HG02798 (cell line): ENCODE results near the gene CLIC6.

Experiments
- ATAC-seq: cut with Tn5 transposase; IDR thresholded peaks from one replicate; pipeline ENCODE4 v1.9.1; 2021; ENCODE audit warnings: mild to moderate bottlenecking; ENCODE audit not compliant: unreplicated experiment, poor library complexity

The CLIC6 gene

GRCh38 chr21:34690041-34690792 lies 21.4 kb downstream of the CLIC6 start:
- no peak for ATAC-seq

DNA sequence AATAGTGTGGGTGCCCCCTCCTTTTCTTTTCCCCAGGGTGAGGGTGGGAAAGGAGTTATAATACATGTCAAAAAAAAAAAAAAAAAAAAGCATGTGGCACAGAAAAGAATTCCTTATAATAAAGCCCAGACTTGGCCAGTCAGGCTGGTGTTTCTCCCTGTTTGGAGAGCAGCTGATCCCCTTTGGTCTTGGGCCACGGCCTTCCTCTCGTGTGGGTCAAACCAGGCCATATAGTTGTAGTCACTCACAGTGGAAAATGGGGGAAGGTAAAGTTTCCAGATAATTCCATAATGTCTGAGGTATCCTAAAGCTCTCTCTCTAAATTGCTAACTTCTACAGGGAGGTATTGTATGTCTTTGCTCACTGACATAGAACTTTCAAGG lies 22.0 kb downstream of the CLIC6 start:
- ATAC-seq, result no peak

DNA sequence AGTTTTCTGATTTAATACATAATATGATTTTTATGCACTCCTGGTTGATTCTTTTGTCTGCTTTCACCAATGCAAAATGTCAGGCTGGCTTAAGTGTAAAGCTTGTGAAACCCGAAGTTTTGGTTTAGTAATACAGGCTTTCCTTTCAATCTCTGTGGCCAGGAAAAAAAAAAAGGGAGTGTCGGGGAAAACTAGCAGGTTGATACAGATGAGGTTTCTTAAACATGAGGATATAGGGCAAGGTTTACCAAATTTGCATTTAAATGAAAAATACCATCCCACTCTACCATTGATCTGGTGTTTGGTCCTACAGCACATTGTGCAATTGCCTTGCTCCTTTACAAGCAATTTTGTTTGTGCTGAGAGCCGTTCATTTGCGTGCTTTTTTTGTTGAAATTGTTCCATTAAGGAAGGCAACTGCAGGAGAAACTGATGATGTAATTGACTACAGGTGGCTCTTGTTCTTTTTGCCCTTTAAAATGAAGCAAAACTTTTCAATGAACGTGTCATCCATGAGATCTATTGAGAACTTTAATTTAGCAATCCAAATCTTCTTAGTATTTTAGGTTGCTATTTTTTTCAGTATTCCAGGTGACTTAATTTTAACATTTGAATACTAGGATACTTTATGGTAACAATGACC lies 22.7 kb downstream of the CLIC6 start:
- ATAC-seq, result no peak

- no peak for ATAC-seq
These were observed 23.7 kb downstream of the CLIC6 start for GRCh38 chr21:34692458-34693020.

- no peak for ATAC-seq
These were observed 24.5 kb downstream of the CLIC6 start for GRCh38 chr21:34693192-34693810.

GRCh38 chr21:34695434-34695833 lies 26.6 kb downstream of the CLIC6 start:
- ATAC-seq, result peak; percentile 88

DNA sequence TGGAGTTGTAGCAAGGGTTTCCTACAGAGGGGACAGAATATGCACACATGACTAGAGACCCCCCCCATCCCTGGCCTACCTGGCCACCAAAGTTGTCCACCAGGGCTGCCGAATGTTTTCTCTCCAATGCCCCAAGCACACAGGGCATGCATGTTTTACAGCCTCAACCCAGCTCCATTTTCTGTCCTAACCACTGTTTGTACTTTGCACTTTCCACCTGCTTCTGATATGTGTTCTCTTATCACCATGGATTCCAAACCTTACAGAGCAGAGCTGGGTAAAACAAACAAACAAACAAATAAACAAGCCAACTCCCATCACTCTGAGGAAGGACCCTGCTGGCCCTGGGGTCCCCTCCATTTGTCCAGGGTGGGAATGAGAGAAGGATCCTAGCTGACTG lies 27.3 kb downstream of the CLIC6 start:
- no peak for ATAC-seq

DNA sequence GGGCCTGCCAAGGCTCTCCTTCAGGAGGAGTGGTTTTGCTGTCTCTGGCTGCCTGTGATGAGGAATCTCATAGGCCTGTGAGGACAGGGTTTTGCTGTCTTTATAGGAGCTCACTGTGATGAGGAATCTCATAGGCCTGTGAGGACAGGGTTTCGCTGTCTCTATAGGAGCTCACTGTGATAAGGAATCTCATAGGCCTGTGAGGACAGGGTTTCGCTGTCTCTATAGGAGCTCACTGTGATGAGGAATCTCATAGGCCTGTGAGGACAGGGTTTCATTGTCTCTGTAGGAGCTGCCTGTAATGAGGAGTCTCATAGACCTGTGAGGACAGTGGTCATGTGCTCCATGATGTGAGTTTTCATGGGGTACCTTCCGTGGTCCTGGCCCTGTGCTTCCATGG lies 29.0 kb downstream of the CLIC6 start:
- ATAC-seq, result no peak

- no peak for ATAC-seq
These were observed 29.6 kb downstream of the CLIC6 start for GRCh38 chr21:34698270-34699015.

DNA sequence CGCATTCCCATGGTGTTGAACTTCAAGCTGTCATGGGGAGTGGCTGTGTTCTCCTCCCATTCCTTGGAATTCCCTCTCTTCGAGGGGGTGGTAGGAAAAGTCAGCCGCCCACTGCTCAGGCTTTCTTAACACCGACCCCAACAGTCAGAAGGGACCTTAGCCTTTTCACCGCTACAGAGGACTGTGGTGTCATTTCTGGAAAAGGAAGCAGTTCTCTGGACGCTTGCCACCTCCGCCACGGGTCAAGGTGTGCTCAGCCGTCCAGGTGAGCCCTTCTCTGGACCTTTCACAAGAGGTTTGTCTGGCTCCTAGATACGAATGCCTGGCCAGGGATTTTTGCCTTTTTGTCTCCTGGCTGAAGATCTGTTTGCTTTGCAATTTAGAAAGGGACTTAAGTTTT lies 31.8 kb downstream of the CLIC6 start:
- ATAC-seq, result no peak

DNA sequence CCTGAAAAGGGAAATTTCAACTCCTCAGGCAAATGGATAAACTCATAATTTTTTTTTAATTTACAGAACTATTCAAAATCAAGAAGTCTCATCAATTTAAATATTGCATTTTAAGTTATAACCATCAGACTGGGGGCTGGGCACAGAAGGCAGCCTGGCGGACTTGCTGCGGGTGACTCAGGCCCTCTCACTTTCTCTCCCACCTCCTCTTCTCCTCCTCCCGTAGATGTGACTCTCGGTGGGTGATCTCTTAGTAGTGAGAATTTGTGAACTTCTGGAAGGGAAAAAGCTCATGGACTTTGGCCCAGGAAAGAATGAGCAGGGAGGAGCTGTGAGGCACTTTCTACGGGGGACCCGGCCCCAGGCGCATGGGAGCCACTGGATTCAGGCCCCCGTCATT lies 32.9 kb downstream of the CLIC6 start:
- no peak for ATAC-seq

DNA sequence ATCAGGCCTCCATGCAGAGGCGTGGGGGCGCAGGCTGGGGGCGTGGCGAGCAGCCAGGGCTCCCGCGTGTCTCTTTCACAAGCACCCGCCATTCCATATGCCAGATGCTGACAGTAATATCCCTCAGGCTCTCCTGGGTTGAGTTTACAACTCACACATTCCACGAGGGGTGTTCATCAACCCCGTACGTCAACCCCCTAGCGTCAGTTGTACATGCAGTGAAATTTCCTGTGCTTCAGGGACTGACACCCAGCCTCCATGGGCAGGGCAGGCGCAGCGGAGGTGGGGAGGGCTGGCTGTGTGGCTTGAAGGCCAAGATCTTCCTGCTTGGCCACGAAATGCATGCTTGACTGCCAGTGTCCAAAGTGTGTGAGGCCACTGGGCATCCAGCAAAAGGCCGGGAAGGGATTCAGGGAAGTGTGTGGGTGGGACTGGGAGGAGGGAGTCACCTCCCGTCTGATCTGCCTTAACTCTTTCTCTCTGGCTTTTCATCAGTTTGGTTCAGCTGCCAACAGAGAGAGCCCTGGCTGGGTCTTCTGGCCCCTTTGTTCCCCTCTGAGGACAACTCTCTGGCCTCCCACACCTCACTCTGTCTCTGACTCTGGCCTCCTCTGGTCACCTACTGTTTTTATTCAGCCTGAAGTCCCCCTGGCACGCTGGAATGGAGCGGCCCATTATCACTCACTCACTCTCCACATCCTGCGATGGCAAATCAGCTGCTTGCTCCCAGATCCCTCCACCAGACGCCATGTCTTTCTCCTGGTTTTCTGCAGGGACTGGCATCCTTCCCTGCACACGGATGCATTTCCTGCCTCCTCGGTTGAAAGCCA lies 33.8 kb downstream of the CLIC6 start:
- ATAC-seq, result no peak

GRCh38 chr21:34703571-34703970 lies 34.8 kb downstream of the CLIC6 start:
- ATAC-seq, result no peak

GRCh38 chr21:34704119-34704518 lies 35.3 kb downstream of the CLIC6 start:
- ATAC-seq, result no peak

GRCh38 chr21:34705011-34705410 lies 36.2 kb downstream of the CLIC6 start:
- ATAC-seq, result no peak

GRCh38 chr21:34706337-34706736 lies 37.5 kb downstream of the CLIC6 start:
- ATAC-seq, result no peak

DNA sequence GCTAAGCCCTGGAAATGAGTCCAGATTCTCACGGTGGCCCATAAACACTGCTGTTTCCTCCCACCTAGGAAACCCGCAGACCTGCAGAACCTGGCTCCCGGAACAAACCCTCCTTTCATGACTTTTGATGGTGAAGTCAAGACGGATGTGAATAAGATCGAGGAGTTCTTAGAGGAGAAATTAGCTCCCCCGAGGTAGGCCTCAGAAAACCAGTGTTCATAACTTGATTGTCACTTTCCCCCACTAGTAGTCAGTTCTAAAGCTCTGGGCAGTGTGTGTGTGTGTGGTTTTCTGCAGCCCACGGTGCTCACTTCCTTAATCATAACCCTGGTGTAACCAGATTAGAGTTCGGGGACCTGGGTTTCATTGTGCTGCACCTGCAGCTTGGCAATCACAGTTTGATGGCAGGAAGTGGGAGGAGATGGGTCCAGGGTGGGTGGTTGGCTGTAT lies 39.1 kb downstream of the CLIC6 start:
- ATAC-seq, result peak; percentile 96

DNA sequence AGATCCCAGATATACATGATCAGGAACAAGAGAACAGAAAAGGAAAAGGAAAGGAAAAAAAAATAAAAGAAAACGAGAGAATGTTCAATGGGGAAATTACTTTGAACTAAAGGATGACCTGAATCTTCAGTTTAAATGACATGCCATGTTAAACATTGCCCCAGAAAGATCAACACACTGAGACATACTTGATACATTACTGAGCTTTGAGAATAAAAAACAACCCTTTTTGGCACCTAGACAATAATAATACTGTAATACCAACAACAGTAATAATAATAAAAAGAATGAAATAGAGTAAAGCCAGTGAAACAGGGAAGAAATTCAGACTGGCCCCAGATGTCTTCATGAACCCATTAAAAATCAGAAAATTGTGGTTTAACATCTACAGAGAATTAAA lies 44.8 kb downstream of the CLIC6 start:
- ATAC-seq, result no peak

GRCh38 chr21:34715518-34715917 lies 46.7 kb downstream of the CLIC6 start:
- ATAC-seq, result no peak
